H1 (cell line): Measurements from ENCODE around the gene ZMYM2. TPM values are rescaled to one million over a fixed set of nuclear protein-coding genes. Genes with fewer than 3 reads are reported as not detected.

Experiments used
- CBX8 ChIP-seq: fragments of 300-800, 300-1000 bp; sonication (generic); IDR thresholded peaks from 2 replicates; pipeline ENCODE4 v1.7.1; 2016; ENCODE audit warnings: low read depth, low read length, borderline replicate concordance
- E2F6 ChIP-seq: IDR thresholded peaks from 2 replicates; pipeline ENCODE4 v1.6.1; 2012; ENCODE audit warnings: inconsistent platforms
- KDM4A ChIP-seq: IDR thresholded peaks from one replicate; pipeline ENCODE4 v1.7.1; 2012; ENCODE audit warnings: low read depth, mild to moderate bottlenecking, moderate library complexity, low read length, inconsistent platforms; ENCODE audit not compliant: severe bottlenecking
- polyA plus RNA-seq, 7 experiments: library from polyadenylated mRNA; depleted of rRNA in 3 of 7; stranded (reverse) in 5 of 7; unstranded in 2 of 7; fragments of >200 nt in 5 of 7; fragments of 200-250 nt in 2 of 7; gene quantifications; 1 replicate in 5 of 7; 2 replicates in 1 of 7; 4 replicates in 1 of 7; pipeline versions ENCODE4 v1.2.1 to v1.2.3, GENCODE V29; 2011 to 2013; ENCODE audit warnings: missing spikeins in 2 of 7, mixed read lengths in 2 of 7
- total RNA-seq: library from RNA; stranded (reverse); fragmentation: NEBNext Ultra II Directional; extraction: Animal tissue kit (Norgen Biotek cat#: 25700); gene quantifications from 2 replicates; pipeline ENCODE4 v1.2.1, GENCODE V29; 2021

Gene ZMYM2
- total and polyA plus RNA-seq, 2 of the 8 experiments (the other 6 are each of a cell fraction or from before 2014, with no cell fraction given): 41.2 to 159 TPM

- TF ChIP-seq KDM4A (no peak), CBX8 (no peak), E2F6 (no peak)
- TF ChIP-seq, all 59 proteins: peak for 0
Observed at GRCh38 chr13:20044086-20044485, 85.6 kb downstream of the ZMYM2 start (continued).
